HepG2 (cell line): ENCODE results near the gene ABCA2. TPM values are rescaled to one million over a fixed set of nuclear protein-coding genes. Genes with fewer than 3 reads are reported as not detected.

ENCODE experiments used
- ARID3A ChIP-seq: IDR thresholded peaks from 2 replicates; pipeline ENCODE4 v1.6.1; 2012; ENCODE audit warnings: low read depth, low read length, improper control_type of control experiment
- ARID4A ChIP-seq: sonication (generic); formaldehyde crosslinking; IDR thresholded peaks from 2 replicates; pipeline ENCODE4 v1.5.0; 2020; ENCODE audit warnings: mild to moderate bottlenecking, missing genetic modification reagents, borderline replicate concordance
- ATF6 ChIP-seq: sonication (generic); formaldehyde crosslinking; conservative IDR thresholded peaks from 2 replicates; pipeline ENCODE4 v1.4.0; 2020; ENCODE audit warnings: missing genetic modification reagents
- BATF2 ChIP-seq: sonication (generic); formaldehyde crosslinking; IDR thresholded peaks from 2 replicates; pipeline ENCODE4 v1.8.0; 2022; ENCODE audit warnings: mild to moderate bottlenecking, missing genetic modification reagents, moderate library complexity
- CBFB ChIP-seq: sonication (generic); formaldehyde crosslinking; IDR thresholded peaks from 2 replicates; pipeline ENCODE4 v1.4.0; 2020; ENCODE audit warnings: missing genetic modification reagents
- DZIP1 ChIP-seq: sonication (generic); formaldehyde crosslinking; IDR thresholded peaks from 2 replicates; pipeline ENCODE4 v1.5.0; 2020; ENCODE audit warnings: mild to moderate bottlenecking, missing genetic modification reagents
- HMG20B ChIP-seq: conservative IDR thresholded peaks from 2 replicates; pipeline ENCODE4 v1.6.1; 2016; ENCODE audit warnings: missing genetic modification reagents, missing compliant biosample characterization
- MEF2D ChIP-seq: sonication (generic); formaldehyde crosslinking; IDR thresholded peaks from 2 replicates; pipeline ENCODE4 v1.5.1; 2020; ENCODE audit warnings: mild to moderate bottlenecking, missing genetic modification reagents
- MYC ChIP-seq: sonication (generic); formaldehyde crosslinking; IDR thresholded peaks from 2 replicates; pipeline ENCODE4 v1.9.0; 2021; ENCODE audit warnings: missing genetic modification reagents, borderline replicate concordance
- NCOA2 ChIP-seq: sonication (generic); formaldehyde crosslinking; IDR thresholded peaks from 2 replicates; pipeline ENCODE4 v1.8.0; 2022; ENCODE audit warnings: inconsistent platforms
- SP5 ChIP-seq: IDR thresholded peaks from 2 replicates; pipeline ENCODE4 v1.6.1; 2016; ENCODE audit warnings: low read depth, borderline replicate concordance
- TAF15 ChIP-seq: fragments of 200-400 bp; formaldehyde crosslinking; IDR thresholded peaks from one replicate; pipeline ENCODE4 v1.6.1; 2018; ENCODE audit warnings: mild to moderate bottlenecking, low read depth, low read length; ENCODE audit not compliant: poor library complexity, severe bottlenecking
- ZBTB14 ChIP-seq: sonication (generic); formaldehyde crosslinking; IDR thresholded peaks from 2 replicates; pipeline ENCODE4 v1.4.0; 2020; ENCODE audit warnings: missing genetic modification reagents
- ZBTB7A ChIP-seq: sonication (generic); formaldehyde crosslinking; IDR thresholded peaks from 2 replicates; pipeline ENCODE4 v1.8.0; 2022; ENCODE audit warnings: mild to moderate bottlenecking, missing genetic modification reagents
- ZFX ChIP-seq: sonication (generic); formaldehyde crosslinking; IDR thresholded peaks from 2 replicates; pipeline ENCODE4 v1.4.0; 2020; ENCODE audit warnings: mild to moderate bottlenecking, low read depth, missing genetic modification reagents, moderate library complexity
- ZNF136 ChIP-seq: sonication (generic); formaldehyde crosslinking; IDR thresholded peaks from 2 replicates; pipeline ENCODE4 v1.8.1; 2022; ENCODE audit warnings: low read depth, mild to moderate bottlenecking, moderate library complexity, missing genetic modification reagents
- ZNF761 ChIP-seq: sonication (generic); formaldehyde crosslinking; conservative IDR thresholded peaks from 2 replicates; pipeline ENCODE4 v1.4.0; 2020; ENCODE audit warnings: mild to moderate bottlenecking, missing genetic modification reagents
- polyA plus RNA-seq, 8 experiments: library from polyadenylated mRNA; depleted of rRNA in 3 of 8; stranded (reverse) in 7 of 8; unstranded in 1 of 8; fragments of >200 nt; fragmentation: Illumina TruSeq in 4 of 8; extraction: Trizol in 4 of 8; gene quantifications; 2 replicates each; pipeline versions ENCODE4 v1.2.1 to v1.2.3, GENCODE V29; 2011 to 2016; ENCODE audit warnings: low read depth in 4 of 8, missing spikeins in 1 of 8, mixed read lengths in 1 of 8; ENCODE audit not compliant: insufficient read depth in 1 of 8
- total RNA-seq, 5 experiments: library from RNA; depleted of rRNA; stranded (reverse); fragments of >200 nt; fragmentation: Illumina TruSeq; extraction: Trizol; gene quantifications; 2 replicates each; pipeline ENCODE4 v1.2.3, GENCODE V29; 2016; ENCODE audit warnings: low read depth in 1 of 5

ABCA2 gene
- total and polyA plus RNA-seq, 2 of the 13 experiments (the other 11 are each of a cell fraction or from before 2014, with no cell fraction given) = 2.9 to 19.2 TPM

- 0 out of 2 replicates have a peak, but pooled peaks have one; percentile 9 for TF ChIP-seq NCOA2 (CRISPR knock-in tag)
- no peak for TF ChIP-seq CBFB
- peak; percentile 44; the same call in 1 of the 2 replicates for TF ChIP-seq MEF2D (CRISPR knock-in tag)
- TF ChIP-seq MYC (CRISPR knock-in tag) = peak; percentile 83
- no peak for TF ChIP-seq ZNF136
- TF ChIP-seq HMG20B = no peak
- TF ChIP-seq ZBTB7A (CRISPR knock-in tag) = no peak
- no peak for TF ChIP-seq TAF15
- TF ChIP-seq ARID3A = no peak
- peak; percentile 19; the same call in 1 of the 2 replicates for TF ChIP-seq ARID4A (CRISPR knock-in tag)
- peak; percentile 68; the same call in 1 of the 2 replicates for TF ChIP-seq SP5 (CRISPR knock-in tag)
- no peak for TF ChIP-seq ZNF761 (CRISPR knock-in tag)
- TF ChIP-seq ATF6 (CRISPR knock-in tag) = no peak
- no peak for TF ChIP-seq DZIP1 (CRISPR knock-in tag)
- TF ChIP-seq BATF2 (CRISPR knock-in tag) = no peak
- peak; percentile 39; the same call in 1 of the 2 replicates for TF ChIP-seq ZFX
- TF ChIP-seq ZBTB14 (CRISPR knock-in tag) = no peak
Observed at GRCh38 chr9:137073992-137074399, 46.0 kb upstream of the ABCA2 start (continued).
